ENCODE measurements around the gene GCNT1. TPM values are rescaled to one million over a fixed set of nuclear protein-coding genes. Genes with fewer than 3 reads are reported as not detected.
A peak's percentile ranks its signal among the peaks of the same experiment; 100 is the strongest.

Gene GCNT1
- total and polyA plus RNA-seq, 2 of the 13 experiments (the other 11 are each of a cell fraction or from before 2014, with no cell fraction given), result 0.55 to 1.7 TPM

- TF ChIP-seq, protein P1, sequence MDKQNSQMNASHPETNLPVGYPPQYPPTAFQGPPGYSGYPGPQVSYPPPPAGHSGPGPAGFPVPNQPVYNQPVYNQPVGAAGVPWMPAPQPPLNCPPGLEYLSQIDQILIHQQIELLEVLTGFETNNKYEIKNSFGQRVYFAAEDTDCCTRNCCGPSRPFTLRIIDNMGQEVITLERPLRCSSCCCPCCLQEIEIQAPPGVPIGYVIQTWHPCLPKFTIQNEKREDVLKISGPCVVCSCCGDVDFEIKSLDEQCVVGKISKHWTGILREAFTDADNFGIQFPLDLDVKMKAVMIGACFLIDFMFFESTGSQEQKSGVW (CRISPR knock-in tag; IDR thresholded peaks at IDR 0.05; ENCODE audit: borderline replicate concordance), result no peak
- TF ChIP-seq ZNF816 (CRISPR knock-in tag; IDR thresholded peaks at IDR 0.05; ENCODE audit: borderline replicate concordance) (no peak), ZSCAN20 (CRISPR knock-in tag; IDR thresholded peaks at IDR 0.05; ENCODE audit: borderline replicate concordance) (no peak), IRX3 (CRISPR knock-in tag; IDR thresholded peaks at IDR 0.05; ENCODE audit: borderline replicate concordance, low read depth) (no peak), ZNF569 (CRISPR knock-in tag; IDR thresholded peaks at IDR 0.05; ENCODE audit: borderline replicate concordance) (no peak), SP1 (IDR thresholded peaks at IDR 0.05) (no peak), SP1 (CRISPR knock-in tag; IDR thresholded peaks at IDR 0.05) (no peak), SP2 (CRISPR knock-in tag; IDR thresholded peaks at IDR 0.05) (no peak), FOXP4 (CRISPR knock-in tag; IDR thresholded peaks at IDR 0.05) (peak; percentile 92), ATF2 (CRISPR knock-in tag; IDR thresholded peaks at IDR 0.05) (no peak), SALL2 (CRISPR knock-in tag; IDR thresholded peaks at IDR 0.05) (no peak), SCMH1 (CRISPR knock-in tag; IDR thresholded peaks at IDR 0.05; ENCODE audit: borderline replicate concordance) (no peak), NFYC (CRISPR knock-in tag; IDR thresholded peaks at IDR 0.05) (no peak), ZNF570 (CRISPR knock-in tag; IDR thresholded peaks at IDR 0.05; ENCODE audit: borderline replicate concordance) (no peak), NRL (CRISPR knock-in tag; IDR thresholded peaks at IDR 0.05; ENCODE audit: borderline replicate concordance) (no peak), CHCHD3 (CRISPR knock-in tag; IDR thresholded peaks at IDR 0.05) (no peak), ZNF431 (CRISPR knock-in tag; IDR thresholded peaks at IDR 0.05; ENCODE audit: borderline replicate concordance, low read depth) (no peak), KDM4B (CRISPR knock-in tag; IDR thresholded peaks at IDR 0.05) (peak; percentile 61; the same call in 1 of the 2 replicates), ZNF660 (CRISPR knock-in tag; IDR thresholded peaks at IDR 0.05; ENCODE audit: borderline replicate concordance, low read depth) (no peak)
- TF ChIP-seq, protein P2, sequence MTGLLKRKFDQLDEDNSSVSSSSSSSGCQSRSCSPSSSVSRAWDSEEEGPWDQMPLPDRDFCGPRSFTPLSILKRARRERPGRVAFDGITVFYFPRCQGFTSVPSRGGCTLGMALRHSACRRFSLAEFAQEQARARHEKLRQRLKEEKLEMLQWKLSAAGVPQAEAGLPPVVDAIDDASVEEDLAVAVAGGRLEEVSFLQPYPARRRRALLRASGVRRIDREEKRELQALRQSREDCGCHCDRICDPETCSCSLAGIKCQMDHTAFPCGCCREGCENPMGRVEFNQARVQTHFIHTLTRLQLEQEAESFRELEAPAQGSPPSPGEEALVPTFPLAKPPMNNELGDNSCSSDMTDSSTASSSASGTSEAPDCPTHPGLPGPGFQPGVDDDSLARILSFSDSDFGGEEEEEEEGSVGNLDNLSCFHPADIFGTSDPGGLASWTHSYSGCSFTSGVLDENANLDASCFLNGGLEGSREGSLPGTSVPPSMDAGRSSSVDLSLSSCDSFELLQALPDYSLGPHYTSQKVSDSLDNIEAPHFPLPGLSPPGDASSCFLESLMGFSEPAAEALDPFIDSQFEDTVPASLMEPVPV (CRISPR knock-in tag; IDR thresholded peaks at IDR 0.05), result no peak
Observed at GRCh38 chr9:76423216-76424177, 35.5 kb upstream of the GCNT1 start (continued).
